ENCODE measurements around the gene LRRC18.

DNA sequence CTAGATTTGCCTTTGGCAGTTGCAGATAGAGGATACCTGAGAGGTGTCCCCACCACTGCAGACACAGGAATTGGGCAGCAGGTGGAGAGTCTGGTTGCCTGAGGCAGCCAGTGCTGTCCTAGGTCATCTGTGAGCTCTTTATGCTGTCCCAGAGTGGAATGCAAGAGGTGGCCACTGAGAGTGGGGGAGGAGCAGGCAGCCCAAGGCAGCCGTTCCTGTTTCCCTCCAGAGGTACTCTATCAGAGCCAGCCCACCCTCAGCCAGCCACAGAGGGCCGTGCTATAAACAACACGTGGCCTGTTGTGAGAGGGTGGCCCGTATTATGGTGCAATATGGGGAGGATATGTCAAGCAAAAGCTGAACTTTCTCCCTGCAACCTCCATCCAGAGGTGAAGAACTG is 8.5 kb downstream of the LRRC18 start:
- TF ChIP-seq, protein P1, sequence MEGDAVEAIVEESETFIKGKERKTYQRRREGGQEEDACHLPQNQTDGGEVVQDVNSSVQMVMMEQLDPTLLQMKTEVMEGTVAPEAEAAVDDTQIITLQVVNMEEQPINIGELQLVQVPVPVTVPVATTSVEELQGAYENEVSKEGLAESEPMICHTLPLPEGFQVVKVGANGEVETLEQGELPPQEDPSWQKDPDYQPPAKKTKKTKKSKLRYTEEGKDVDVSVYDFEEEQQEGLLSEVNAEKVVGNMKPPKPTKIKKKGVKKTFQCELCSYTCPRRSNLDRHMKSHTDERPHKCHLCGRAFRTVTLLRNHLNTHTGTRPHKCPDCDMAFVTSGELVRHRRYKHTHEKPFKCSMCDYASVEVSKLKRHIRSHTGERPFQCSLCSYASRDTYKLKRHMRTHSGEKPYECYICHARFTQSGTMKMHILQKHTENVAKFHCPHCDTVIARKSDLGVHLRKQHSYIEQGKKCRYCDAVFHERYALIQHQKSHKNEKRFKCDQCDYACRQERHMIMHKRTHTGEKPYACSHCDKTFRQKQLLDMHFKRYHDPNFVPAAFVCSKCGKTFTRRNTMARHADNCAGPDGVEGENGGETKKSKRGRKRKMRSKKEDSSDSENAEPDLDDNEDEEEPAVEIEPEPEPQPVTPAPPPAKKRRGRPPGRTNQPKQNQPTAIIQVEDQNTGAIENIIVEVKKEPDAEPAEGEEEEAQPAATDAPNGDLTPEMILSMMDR (IDR thresholded peaks at IDR 0.05) = no peak
- no peak for TF ChIP-seq POLR2AphosphoS5 (IDR thresholded peaks at IDR 0.05)
- no peak for TF ChIP-seq POLR2A (IDR thresholded peaks at IDR 0.05)

All from gastroesophageal sphincter (tissue), 3 donors.